Measurements from ENCODE around the gene CDC34. TPM values are rescaled to one million over a fixed set of nuclear protein-coding genes. Genes with fewer than 3 reads are reported as not detected.
A peak's percentile ranks its signal among the peaks of the same experiment; 100 is the strongest.

CDC34 gene
- total and polyA plus RNA-seq, 9 of the 15 experiments (the other 6 are each of a cell fraction or from before 2014, with no cell fraction given): 0.80 to 203 (median 65.5) TPM

DNA sequence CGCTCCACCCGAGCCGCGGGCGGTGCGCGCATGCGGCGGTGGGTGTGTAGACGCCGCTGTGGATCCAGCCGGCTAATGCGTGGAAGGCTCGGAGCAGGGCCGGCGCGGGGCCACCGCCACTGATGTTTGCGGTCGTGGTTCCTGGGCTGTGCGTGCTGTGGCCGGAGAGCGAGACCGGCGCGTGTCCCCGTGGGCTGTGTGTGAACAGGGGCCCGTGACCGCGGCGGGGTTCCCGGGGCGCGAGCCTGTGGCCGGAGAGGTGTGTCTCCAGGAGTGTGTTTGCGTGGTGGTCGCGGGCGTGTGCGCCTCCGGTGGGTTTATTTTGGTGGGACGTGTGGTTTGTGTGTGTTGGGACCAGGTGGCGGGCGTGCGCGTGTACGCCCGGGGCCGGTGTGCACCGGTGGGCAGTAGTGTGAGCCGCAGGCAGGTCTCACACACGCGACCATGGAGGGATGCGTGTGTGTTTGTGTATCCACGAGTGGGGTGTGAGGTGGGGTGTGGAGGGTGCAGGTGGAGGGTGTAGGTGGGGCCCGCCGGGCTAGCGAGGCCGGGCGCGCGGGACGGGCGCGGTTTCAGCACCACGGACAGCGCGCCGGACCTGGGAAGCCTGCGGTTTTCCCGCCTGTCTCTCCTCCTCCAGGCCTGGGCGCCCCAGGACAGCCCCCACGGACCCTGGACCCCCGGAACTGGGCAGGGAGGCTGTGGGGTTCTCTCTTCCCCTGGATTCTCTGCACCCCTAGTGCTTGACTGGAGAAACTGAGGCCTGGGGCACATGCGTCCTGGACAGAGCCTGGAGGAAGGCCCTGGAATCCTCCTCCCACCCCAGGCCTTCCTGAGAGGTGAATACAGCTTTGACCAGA, 59.8 kb downstream of the CDC34 start (continued):
- TF ChIP-seq SAP30 (IDR thresholded peaks at IDR 0.05; ENCODE audit: borderline replicate concordance, insufficient read depth, low read depth, low read length, poor library complexity, severe bottlenecking): peak; percentile 60
- TF ChIP-seq, protein P1, sequence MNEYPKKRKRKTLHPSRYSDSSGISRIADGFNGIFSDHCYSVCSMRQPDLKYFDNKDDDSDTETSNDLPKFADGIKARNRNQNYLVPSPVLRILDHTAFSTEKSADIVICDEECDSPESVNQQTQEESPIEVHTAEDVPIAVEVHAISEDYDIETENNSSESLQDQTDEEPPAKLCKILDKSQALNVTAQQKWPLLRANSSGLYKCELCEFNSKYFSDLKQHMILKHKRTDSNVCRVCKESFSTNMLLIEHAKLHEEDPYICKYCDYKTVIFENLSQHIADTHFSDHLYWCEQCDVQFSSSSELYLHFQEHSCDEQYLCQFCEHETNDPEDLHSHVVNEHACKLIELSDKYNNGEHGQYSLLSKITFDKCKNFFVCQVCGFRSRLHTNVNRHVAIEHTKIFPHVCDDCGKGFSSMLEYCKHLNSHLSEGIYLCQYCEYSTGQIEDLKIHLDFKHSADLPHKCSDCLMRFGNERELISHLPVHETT (CRISPR knock-in tag; conservative IDR thresholded peaks at IDR 0.05 in 1 of 2, IDR thresholded peaks at IDR 0.05 in 1 of 2): 0 out of 4 replicates have a peak, but pooled peaks of 1 of the 2 experiments have one; percentile 36
- no peak for TF ChIP-seq XRCC4 (IDR thresholded peaks at IDR 0.05; ENCODE audit: extremely low read depth, insufficient read depth, insufficient read length)
- TF ChIP-seq, protein P2, sequence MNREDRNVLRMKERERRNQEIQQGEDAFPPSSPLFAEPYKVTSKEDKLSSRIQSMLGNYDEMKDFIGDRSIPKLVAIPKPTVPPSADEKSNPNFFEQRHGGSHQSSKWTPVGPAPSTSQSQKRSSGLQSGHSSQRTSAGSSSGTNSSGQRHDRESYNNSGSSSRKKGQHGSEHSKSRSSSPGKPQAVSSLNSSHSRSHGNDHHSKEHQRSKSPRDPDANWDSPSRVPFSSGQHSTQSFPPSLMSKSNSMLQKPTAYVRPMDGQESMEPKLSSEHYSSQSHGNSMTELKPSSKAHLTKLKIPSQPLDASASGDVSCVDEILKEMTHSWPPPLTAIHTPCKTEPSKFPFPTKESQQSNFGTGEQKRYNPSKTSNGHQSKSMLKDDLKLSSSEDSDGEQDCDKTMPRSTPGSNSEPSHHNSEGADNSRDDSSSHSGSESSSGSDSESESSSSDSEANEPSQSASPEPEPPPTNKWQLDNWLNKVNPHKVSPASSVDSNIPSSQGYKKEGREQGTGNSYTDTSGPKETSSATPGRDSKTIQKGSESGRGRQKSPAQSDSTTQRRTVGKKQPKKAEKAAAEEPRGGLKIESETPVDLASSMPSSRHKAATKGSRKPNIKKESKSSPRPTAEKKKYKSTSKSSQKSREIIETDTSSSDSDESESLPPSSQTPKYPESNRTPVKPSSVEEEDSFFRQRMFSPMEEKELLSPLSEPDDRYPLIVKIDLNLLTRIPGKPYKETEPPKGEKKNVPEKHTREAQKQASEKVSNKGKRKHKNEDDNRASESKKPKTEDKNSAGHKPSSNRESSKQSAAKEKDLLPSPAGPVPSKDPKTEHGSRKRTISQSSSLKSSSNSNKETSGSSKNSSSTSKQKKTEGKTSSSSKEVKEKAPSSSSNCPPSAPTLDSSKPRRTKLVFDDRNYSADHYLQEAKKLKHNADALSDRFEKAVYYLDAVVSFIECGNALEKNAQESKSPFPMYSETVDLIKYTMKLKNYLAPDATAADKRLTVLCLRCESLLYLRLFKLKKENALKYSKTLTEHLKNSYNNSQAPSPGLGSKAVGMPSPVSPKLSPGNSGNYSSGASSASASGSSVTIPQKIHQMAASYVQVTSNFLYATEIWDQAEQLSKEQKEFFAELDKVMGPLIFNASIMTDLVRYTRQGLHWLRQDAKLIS (CRISPR knock-in tag; IDR thresholded peaks at IDR 0.05): peak; percentile 73; the same call in 1 of the 2 replicates
- TF ChIP-seq, protein P3, sequence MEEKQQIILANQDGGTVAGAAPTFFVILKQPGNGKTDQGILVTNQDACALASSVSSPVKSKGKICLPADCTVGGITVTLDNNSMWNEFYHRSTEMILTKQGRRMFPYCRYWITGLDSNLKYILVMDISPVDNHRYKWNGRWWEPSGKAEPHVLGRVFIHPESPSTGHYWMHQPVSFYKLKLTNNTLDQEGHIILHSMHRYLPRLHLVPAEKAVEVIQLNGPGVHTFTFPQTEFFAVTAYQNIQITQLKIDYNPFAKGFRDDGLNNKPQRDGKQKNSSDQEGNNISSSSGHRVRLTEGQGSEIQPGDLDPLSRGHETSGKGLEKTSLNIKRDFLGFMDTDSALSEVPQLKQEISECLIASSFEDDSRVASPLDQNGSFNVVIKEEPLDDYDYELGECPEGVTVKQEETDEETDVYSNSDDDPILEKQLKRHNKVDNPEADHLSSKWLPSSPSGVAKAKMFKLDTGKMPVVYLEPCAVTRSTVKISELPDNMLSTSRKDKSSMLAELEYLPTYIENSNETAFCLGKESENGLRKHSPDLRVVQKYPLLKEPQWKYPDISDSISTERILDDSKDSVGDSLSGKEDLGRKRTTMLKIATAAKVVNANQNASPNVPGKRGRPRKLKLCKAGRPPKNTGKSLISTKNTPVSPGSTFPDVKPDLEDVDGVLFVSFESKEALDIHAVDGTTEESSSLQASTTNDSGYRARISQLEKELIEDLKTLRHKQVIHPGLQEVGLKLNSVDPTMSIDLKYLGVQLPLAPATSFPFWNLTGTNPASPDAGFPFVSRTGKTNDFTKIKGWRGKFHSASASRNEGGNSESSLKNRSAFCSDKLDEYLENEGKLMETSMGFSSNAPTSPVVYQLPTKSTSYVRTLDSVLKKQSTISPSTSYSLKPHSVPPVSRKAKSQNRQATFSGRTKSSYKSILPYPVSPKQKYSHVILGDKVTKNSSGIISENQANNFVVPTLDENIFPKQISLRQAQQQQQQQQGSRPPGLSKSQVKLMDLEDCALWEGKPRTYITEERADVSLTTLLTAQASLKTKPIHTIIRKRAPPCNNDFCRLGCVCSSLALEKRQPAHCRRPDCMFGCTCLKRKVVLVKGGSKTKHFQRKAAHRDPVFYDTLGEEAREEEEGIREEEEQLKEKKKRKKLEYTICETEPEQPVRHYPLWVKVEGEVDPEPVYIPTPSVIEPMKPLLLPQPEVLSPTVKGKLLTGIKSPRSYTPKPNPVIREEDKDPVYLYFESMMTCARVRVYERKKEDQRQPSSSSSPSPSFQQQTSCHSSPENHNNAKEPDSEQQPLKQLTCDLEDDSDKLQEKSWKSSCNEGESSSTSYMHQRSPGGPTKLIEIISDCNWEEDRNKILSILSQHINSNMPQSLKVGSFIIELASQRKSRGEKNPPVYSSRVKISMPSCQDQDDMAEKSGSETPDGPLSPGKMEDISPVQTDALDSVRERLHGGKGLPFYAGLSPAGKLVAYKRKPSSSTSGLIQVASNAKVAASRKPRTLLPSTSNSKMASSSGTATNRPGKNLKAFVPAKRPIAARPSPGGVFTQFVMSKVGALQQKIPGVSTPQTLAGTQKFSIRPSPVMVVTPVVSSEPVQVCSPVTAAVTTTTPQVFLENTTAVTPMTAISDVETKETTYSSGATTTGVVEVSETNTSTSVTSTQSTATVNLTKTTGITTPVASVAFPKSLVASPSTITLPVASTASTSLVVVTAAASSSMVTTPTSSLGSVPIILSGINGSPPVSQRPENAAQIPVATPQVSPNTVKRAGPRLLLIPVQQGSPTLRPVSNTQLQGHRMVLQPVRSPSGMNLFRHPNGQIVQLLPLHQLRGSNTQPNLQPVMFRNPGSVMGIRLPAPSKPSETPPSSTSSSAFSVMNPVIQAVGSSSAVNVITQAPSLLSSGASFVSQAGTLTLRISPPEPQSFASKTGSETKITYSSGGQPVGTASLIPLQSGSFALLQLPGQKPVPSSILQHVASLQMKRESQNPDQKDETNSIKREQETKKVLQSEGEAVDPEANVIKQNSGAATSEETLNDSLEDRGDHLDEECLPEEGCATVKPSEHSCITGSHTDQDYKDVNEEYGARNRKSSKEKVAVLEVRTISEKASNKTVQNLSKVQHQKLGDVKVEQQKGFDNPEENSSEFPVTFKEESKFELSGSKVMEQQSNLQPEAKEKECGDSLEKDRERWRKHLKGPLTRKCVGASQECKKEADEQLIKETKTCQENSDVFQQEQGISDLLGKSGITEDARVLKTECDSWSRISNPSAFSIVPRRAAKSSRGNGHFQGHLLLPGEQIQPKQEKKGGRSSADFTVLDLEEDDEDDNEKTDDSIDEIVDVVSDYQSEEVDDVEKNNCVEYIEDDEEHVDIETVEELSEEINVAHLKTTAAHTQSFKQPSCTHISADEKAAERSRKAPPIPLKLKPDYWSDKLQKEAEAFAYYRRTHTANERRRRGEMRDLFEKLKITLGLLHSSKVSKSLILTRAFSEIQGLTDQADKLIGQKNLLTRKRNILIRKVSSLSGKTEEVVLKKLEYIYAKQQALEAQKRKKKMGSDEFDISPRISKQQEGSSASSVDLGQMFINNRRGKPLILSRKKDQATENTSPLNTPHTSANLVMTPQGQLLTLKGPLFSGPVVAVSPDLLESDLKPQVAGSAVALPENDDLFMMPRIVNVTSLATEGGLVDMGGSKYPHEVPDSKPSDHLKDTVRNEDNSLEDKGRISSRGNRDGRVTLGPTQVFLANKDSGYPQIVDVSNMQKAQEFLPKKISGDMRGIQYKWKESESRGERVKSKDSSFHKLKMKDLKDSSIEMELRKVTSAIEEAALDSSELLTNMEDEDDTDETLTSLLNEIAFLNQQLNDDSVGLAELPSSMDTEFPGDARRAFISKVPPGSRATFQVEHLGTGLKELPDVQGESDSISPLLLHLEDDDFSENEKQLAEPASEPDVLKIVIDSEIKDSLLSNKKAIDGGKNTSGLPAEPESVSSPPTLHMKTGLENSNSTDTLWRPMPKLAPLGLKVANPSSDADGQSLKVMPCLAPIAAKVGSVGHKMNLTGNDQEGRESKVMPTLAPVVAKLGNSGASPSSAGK (IDR thresholded peaks at IDR 0.05): no peak
- TF ChIP-seq ZNF282 (CRISPR knock-in tag; IDR thresholded peaks at IDR 0.05): no peak
- TF ChIP-seq MYNN (IDR thresholded peaks at IDR 0.05): no peak
- TF ChIP-seq MYNN (CRISPR knock-in tag; IDR thresholded peaks at IDR 0.05): 0 out of 2 replicates have a peak, but pooled peaks have one; percentile 7
- no peak for TF ChIP-seq NFATC3 (IDR thresholded peaks at IDR 0.05)

Measured in K562 (cell line).